ENCODE data around the gene RASSF8.

The RASSF8 gene

GRCh38 chr12:25958428-25959070 is at the start of gene RASSF8:
Gene RASSF8 (plus strand): TSS chr12:25958682. CDS start chr12:26055344, 96,662 bp downstream.
- DNase-seq = peak; percentile 15

- no peak for DNase-seq
Observed at GRCh38 chr12:25914551-25914950, 43.9 kb upstream of the RASSF8 start.

GRCh38 chr12:25924491-25925001 is 33.9 kb upstream of the RASSF8 start:
- no peak for DNase-seq

GRCh38 chr12:25925064-25925463 is 33.4 kb upstream of the RASSF8 start:
- no peak for DNase-seq

GRCh38 chr12:25926536-25926935 is 31.9 kb upstream of the RASSF8 start:
- DNase-seq = no peak

- DNase-seq = no peak
Observed at GRCh38 chr12:25929142-25929541, 29.3 kb upstream of the RASSF8 start.

- no peak for DNase-seq
Observed at GRCh38 chr12:25932971-25933370, 25.5 kb upstream of the RASSF8 start.

- DNase-seq = no peak
Observed at GRCh38 chr12:25934456-25934855, 24.0 kb upstream of the RASSF8 start.

- no peak for DNase-seq
Observed at GRCh38 chr12:25935355-25936144, 22.9 kb upstream of the RASSF8 start.

GRCh38 chr12:25937096-25937495 is 21.4 kb upstream of the RASSF8 start:
- no peak for DNase-seq

GRCh38 chr12:25938581-25938980 is 19.9 kb upstream of the RASSF8 start:
- DNase-seq = no peak

GRCh38 chr12:25939606-25940005 is 18.9 kb upstream of the RASSF8 start:
- no peak for DNase-seq

- DNase-seq = no peak
Observed at GRCh38 chr12:25940886-25941285, 17.6 kb upstream of the RASSF8 start.

- no peak for DNase-seq
Observed at GRCh38 chr12:25942709-25943108, 15.8 kb upstream of the RASSF8 start.

- DNase-seq = no peak
Observed at GRCh38 chr12:25943940-25944339, 14.5 kb upstream of the RASSF8 start.

GRCh38 chr12:25949343-25949742 is 9.1 kb upstream of the RASSF8 start:
- no peak for DNase-seq

- no peak for DNase-seq
Observed at GRCh38 chr12:25950329-25951115, 8.0 kb upstream of the RASSF8 start.

- no peak for DNase-seq
Observed at GRCh38 chr12:25957793-25958427, 572 bp upstream of the RASSF8 start.

GRCh38 chr12:25959071-25959961 is 834 bp downstream of the RASSF8 start:
- DNase-seq = peak; percentile 11

- DNase-seq = no peak
Observed at GRCh38 chr12:25960143-25960542, 1.7 kb downstream of the RASSF8 start.

- DNase-seq = no peak
Observed at GRCh38 chr12:25960961-25961360, 2.5 kb downstream of the RASSF8 start.
